Stimulated activated CD8-positive, alpha-beta memory T cell treated with anti-CD3 and anti-CD28 coated beads, Interleukin-12 subunit alpha, Interleukin-12 subunit beta, amount 100 ng/mL, for 24 hours (primary cell): ENCODE measurements around the gene GNAO1.

Experiments used
- DNase-seq: peaks from one replicate; pipeline ENCODE4 v3.0.0-alpha.2; 2020; ENCODE audit errors: extremely low read depth

Gene GNAO1

GRCh38 chr16:56348168-56349085 is 157.1 kb downstream of the GNAO1 start:
- DNase-seq = no peak

- no peak for DNase-seq
Measured at GRCh38 chr16:56349086-56349415, 157.8 kb downstream of the GNAO1 start.

GRCh38 chr16:56349711-56350161 is 158.4 kb downstream of the GNAO1 start:
- no peak for DNase-seq

DNA sequence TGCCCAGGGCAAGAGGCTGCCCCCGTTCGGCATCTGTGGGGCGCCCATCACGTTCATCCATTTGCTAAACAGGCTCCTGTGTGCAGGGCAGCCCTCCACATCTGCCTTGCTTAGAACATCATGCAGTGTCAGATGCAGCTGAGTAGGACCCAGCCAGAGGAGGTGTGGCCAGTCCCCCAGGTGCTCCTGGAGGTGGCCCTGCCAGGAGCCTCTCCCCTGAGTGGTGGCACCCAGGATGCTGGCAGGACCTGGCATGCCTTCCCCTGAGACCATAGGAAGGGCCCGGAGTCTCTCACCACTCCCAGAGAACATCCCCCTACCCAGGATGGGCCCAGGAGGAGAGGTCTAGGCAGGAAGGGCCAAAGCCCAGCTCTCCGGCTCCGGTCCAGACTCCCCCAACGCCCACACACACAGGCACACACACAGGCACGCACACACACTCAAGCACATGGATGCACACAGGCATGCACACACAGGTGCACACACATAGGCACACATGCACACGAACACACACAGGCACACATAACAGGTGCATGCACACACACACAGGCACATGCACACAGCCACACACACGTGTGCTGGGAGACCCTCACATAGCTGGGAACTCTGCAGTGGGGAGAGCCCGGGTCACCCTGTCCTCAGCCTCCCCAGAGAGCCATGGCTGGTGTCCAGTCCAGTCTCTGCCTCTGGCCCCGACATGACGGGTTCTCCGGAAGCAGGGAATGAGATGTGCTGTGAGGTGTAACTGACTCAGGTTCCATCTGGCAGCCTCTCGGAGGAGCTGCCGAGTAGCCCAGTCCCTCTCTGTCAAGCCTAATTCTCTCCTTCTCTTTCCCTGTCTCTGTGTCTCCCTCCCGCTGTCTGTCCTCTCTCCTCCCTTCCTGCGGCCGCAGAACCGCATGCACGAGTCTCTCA is 159.5 kb downstream of the GNAO1 start:
- DNase-seq = no peak

DNA sequence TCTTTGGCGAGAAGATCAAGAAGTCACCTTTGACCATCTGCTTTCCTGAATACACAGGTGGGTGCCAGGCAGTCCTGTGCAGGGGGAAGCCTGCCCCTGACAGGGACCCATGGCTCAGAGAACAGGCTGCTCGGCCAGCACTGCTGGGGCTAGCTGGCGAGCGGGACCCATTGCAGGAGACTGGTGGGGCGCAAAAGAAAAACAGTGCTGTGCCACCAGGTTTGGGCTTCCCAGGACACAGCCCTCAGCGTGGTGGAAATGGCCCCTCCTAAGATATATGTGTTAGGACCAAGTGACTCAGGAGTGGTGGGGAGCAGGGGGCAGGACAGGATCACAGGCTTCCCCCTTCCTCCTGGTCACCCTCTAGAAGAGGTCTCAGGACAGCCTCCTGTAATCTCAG is 160.2 kb downstream of the GNAO1 start:
- DNase-seq = no peak

GRCh38 chr16:56352351-56353053 is 161.2 kb downstream of the GNAO1 start:
- no peak for DNase-seq

DNA sequence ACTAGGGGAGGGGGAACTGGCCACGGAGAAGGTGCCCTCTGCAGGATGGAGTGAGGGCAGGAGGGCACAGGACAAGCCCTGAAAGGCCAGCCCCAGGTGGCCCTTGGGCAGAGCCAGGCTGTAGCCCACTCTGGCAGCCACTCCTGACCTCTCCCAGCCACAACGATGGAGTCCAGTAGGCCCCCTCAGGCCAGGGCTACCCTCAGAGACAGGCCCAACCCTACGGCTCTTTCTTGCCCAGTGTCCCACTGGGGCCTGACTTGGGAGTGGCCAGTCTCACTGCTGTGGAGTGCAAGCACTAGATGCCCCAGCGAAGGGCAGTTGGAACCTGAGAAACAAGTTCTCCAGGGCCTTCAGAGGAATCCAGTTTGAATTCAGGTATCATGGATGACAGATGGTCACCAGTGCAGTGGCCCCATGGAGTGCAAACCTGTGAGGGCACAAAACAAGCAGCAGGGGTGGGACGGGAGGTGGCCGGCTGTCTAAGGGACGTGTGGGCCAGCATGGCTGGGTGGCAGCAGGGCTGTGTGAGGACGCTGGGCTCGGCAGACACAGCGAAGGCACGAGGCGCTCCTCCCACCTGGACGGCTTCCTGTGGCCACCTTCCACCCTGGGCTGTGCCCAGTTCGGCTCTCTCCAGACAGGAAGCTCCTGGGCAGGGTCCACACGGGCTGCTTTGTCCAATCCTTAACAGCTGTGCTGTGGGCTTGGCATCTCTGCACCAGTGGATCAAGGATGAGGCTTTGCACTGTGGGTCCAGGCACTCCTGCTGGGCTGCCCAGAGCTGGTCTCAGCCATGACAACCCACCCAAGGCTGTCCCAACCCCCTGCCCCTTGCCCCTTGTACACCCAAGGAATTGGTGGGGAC is 162.0 kb downstream of the GNAO1 start:
- no peak for DNase-seq

GRCh38 chr16:56354016-56354415 is 162.7 kb downstream of the GNAO1 start:
- no peak for DNase-seq

DNA sequence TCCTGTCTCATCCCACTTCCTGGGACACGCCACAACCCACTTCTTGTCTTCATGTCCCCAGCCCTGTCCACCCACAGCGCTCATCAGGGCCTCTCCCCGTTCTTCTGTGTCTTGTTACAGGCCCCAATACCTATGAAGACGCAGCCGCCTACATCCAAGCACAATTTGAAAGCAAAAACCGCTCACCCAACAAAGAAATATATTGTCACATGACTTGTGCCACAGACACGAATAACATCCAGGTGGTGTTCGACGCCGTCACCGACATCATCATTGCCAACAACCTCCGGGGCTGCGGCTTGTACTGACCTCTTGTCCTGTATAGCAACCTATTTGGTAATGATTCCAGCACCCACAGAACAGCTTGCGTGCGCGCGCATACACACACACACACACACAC is 163.5 kb downstream of the GNAO1 start:
- no peak for DNase-seq

DNA sequence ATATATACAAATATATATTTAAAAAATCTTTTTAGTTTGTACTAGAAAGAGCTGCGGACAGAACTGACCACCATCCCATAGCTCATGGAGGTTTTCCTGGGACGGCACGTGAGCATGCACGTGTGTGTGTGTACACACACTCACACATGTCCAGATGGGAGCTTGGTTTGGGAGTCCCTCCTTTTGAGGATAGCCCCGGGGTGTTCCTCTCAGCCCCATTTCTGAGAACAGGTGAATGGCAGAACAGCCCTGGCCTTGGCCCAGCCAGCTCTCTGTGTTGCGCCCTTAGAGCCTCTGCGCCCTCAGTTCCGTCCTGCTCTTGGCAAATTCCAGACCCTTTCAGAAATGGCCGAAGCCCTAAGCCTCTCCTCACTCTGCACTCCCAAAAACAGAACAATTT is 163.9 kb downstream of the GNAO1 start:
- DNase-seq = no peak

GRCh38 chr16:56355786-56356275 is 164.5 kb downstream of the GNAO1 start:
- no peak for DNase-seq

DNA sequence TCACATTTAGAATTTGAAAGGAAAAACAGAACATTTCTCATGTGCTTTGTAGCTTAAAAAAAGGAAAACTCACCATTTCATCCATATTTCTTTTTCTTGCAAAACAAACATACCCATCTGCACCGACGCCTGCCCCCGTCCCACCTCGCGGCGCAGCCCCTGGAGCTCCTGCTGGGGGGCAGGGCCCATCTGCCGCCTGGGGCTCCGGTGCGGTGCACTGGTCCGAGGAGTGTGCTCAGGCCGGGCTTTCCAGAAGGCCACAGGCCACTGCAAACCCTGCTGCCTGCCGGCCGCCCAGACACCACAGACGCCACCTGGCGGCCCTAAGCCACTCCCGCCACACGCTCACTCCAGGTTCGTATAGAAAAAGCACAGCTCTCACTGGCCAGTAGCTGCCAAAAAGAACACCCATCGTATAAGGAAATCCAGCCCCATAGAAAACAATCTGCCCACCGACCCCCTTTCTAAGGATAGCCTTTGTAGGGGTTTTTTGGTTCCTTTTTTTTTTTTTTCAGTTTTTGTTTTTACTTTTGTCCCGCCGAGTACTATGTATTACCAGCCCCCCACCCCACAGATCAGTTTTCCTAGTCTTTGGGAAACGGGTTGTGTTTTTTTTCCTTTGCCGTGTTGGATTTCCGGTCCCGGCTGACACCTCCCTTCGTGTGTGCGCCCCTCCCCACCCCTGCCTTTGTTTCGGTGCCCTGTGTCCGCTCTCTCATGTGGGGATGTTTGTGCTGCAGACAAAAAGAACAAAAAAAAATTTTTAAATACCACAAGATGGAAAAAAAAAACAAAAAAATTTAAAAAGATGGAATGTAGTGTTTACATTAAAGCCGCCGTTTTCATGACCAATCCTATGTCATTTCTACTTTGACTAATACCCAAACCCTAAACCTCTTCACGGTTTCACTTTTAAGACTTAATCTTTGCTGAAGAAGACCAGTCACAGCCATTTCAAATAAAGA is 165.3 kb downstream of the GNAO1 start:
- DNase-seq = no peak

- DNase-seq = no peak
Measured at GRCh38 chr16:56357241-56357764, 166.0 kb downstream of the GNAO1 start.

- no peak for DNase-seq
Measured at GRCh38 chr16:56357765-56358322, 166.6 kb downstream of the GNAO1 start.

- no peak for DNase-seq
Measured at GRCh38 chr16:56360117-56361008, 169.1 kb downstream of the GNAO1 start.

GRCh38 chr16:56362057-56362655 is 170.9 kb downstream of the GNAO1 start:
- no peak for DNase-seq

DNA sequence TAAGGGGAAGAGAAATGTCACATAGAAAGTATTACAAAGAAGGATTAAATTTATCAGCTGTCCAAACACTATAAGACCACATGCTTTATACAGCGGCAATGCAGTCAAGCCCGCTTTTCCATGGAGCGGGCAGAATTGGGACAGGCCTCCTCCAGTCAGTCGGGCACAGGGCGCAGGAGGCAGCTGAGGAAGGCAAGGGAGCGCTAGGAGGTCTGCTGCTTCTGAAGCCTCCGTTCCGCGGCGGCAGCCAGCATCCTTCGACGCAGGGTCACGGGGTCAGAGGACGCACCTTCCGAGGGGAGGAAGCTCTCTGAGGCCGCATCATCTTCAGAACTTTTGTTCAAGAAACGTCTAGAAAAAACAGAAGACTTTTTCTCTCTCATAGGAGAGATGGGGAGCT is 171.4 kb downstream of the GNAO1 start:
- no peak for DNase-seq
